ENCODE results near the gene GIGYF2. TPM values are rescaled to one million over a fixed set of nuclear protein-coding genes. Genes with fewer than 3 reads are reported as not detected.

GIGYF2 gene
- total RNA-seq, 2 experiments from 2014 or later = 50.5 to 60.9 TPM

- peaks cover 82% of the 10 kb centered on the region for H3K36me3 ChIP-seq (ENCODE audit: insufficient read depth, low read length)
- no peaks in the 10 kb centered on the region for H3K9me3 ChIP-seq (ENCODE audit: low read length)
- DNase-seq (ENCODE audit: low spot score) = no peak
- POLR2A ChIA-PET = interaction anchor here (0.7 to 1.7 kb wide), 3 partner anchors 19 to 91 kb away, joined by 3 read pairs; no protein-coding TSS in a partner anchor
- CTCF ChIA-PET (ENCODE audit: unreplicated experiment) = no interaction called here
- BruUV-seq (replicated peaks) = no TSS peak
- no peak overlapping the region for H3K4me2 ChIP-seq (ENCODE audit: low read length)
- no peak overlapping the region for H3K27ac ChIP-seq (ENCODE audit: low read depth, low read length, poor library complexity, severe bottlenecking)
- intact Hi-C loops (cut with micrococcal nuclease; ENCODE audit: unreplicated experiment) = no loop called here
- no peaks in the 10 kb centered on the region for H4K20me1 ChIP-seq (ENCODE audit: insufficient read depth, low read length)
- no peak overlapping the region for H2AFZ ChIP-seq (ENCODE audit: low read length)
- no peaks in the 10 kb centered on the region for H3K9me2 ChIP-seq (ENCODE audit: insufficient read depth, low read length)
- no peaks in the 10 kb centered on the region for H3K79me2 ChIP-seq (ENCODE audit: insufficient read depth, low read depth, low read length)
- TF ChIP-seq, protein P1, sequence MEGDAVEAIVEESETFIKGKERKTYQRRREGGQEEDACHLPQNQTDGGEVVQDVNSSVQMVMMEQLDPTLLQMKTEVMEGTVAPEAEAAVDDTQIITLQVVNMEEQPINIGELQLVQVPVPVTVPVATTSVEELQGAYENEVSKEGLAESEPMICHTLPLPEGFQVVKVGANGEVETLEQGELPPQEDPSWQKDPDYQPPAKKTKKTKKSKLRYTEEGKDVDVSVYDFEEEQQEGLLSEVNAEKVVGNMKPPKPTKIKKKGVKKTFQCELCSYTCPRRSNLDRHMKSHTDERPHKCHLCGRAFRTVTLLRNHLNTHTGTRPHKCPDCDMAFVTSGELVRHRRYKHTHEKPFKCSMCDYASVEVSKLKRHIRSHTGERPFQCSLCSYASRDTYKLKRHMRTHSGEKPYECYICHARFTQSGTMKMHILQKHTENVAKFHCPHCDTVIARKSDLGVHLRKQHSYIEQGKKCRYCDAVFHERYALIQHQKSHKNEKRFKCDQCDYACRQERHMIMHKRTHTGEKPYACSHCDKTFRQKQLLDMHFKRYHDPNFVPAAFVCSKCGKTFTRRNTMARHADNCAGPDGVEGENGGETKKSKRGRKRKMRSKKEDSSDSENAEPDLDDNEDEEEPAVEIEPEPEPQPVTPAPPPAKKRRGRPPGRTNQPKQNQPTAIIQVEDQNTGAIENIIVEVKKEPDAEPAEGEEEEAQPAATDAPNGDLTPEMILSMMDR (conservative IDR thresholded peaks at IDR 0.05; ENCODE audit: low read length) = no peak
- no peak for TF ChIP-seq EZH2phosphoT487 (IDR thresholded peaks at IDR 0.05; ENCODE audit: borderline replicate concordance, low read depth, low read length)
- H3K4me3 ChIP-seq (ENCODE audit: low read depth, low read length, poor library complexity, severe bottlenecking) = no peak overlapping the region
- no peaks in the 10 kb centered on the region for H3K4me1 ChIP-seq (ENCODE audit: insufficient read depth, low read length, poor library complexity, severe bottlenecking)
Observed at GRCh38 chr2:232791518-232791917, 94.4 kb downstream of the GIGYF2 start.

GRCh38 chr2:232793271-232793670 lies 96.1 kb downstream of the GIGYF2 start:
- Histone ChIP-seq H3K4me2 (ENCODE audit: low read length) (no peak overlapping the region), H4K20me1 (ENCODE audit: insufficient read depth, low read length) (no peaks in the 10 kb centered on the region), H3K9me2 (ENCODE audit: insufficient read depth, low read length) (no peaks in the 10 kb centered on the region), H3K9me3 (ENCODE audit: low read length) (no peaks in the 10 kb centered on the region), H2AFZ (ENCODE audit: low read length) (no peak overlapping the region), H3K36me3 (ENCODE audit: insufficient read depth, low read length) (peaks cover 88% of the 10 kb centered on the region), H3K27ac (ENCODE audit: low read depth, low read length, poor library complexity, severe bottlenecking) (no peak overlapping the region), H3K79me2 (ENCODE audit: insufficient read depth, low read depth, low read length) (no peaks in the 10 kb centered on the region), H3K4me1 (ENCODE audit: insufficient read depth, low read length, poor library complexity, severe bottlenecking) (no peaks in the 10 kb centered on the region), H3K4me3 (ENCODE audit: low read depth, low read length, poor library complexity, severe bottlenecking) (no peak overlapping the region)
- BruUV-seq (replicated peaks) = no TSS peak
- no peak for DNase-seq (ENCODE audit: low spot score)
- ChIA-PET POLR2A (interaction anchor here (1.1 kb wide), 1 partner anchor 21 kb away, joined by 4 read pairs; no protein-coding TSS in a partner anchor), CTCF (ENCODE audit: unreplicated experiment) (no interaction called here)
- TF ChIP-seq, protein P1 (conservative IDR thresholded peaks at IDR 0.05; ENCODE audit: low read length) = no peak
- no peak for TF ChIP-seq EZH2phosphoT487 (IDR thresholded peaks at IDR 0.05; ENCODE audit: borderline replicate concordance, low read depth, low read length)
- intact Hi-C loops (cut with micrococcal nuclease; ENCODE audit: unreplicated experiment) = no loop called here

DNA sequence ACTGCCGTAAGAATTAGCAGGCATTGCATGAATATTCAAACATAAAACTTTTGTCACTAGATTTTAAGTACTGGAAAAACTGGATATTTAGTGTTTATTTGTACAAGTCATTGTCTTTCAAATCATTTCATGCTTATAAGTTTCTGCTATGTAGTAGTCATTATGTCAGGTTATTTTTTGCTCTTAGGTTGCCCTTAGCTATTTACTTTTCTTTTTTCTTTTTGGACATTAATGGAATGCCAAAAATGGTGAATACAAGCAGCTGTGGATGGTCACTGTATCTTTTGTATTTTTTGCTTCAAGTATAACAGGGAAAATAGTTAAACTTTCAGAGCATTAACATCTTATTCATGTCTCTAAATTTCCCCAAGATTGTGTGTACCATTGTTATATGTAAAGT lies 97.8 kb downstream of the GIGYF2 start:
- H4K20me1 ChIP-seq (ENCODE audit: insufficient read depth, low read length) = no peaks in the 10 kb centered on the region
- TF ChIP-seq, protein P1 (conservative IDR thresholded peaks at IDR 0.05; ENCODE audit: low read length) = no peak
- no peak for DNase-seq (ENCODE audit: low spot score)
- H3K9me2 ChIP-seq (ENCODE audit: insufficient read depth, low read length) = no peaks in the 10 kb centered on the region
- no peak overlapping the region for H3K4me3 ChIP-seq (ENCODE audit: low read depth, low read length, poor library complexity, severe bottlenecking)
- no peak overlapping the region for H3K27ac ChIP-seq (ENCODE audit: low read depth, low read length, poor library complexity, severe bottlenecking)
- no peak overlapping the region for H3K4me2 ChIP-seq (ENCODE audit: low read length)
- ChIA-PET CTCF (ENCODE audit: unreplicated experiment) (no interaction called here), POLR2A (interaction anchor here (0.6 to 1.2 kb wide), 3 partner anchors 11 to 35 kb away, joined by 3 to 5 read pairs (median 3); no protein-coding TSS in a partner anchor)
- no peak overlapping the region for H2AFZ ChIP-seq (ENCODE audit: low read length)
- H3K36me3 ChIP-seq (ENCODE audit: insufficient read depth, low read length) = peaks cover 87% of the 10 kb centered on the region
- no peaks in the 10 kb centered on the region for H3K9me3 ChIP-seq (ENCODE audit: low read length)
- H3K4me1 ChIP-seq (ENCODE audit: insufficient read depth, low read length, poor library complexity, severe bottlenecking) = no peaks in the 10 kb centered on the region
- no peaks in the 10 kb centered on the region for H3K79me2 ChIP-seq (ENCODE audit: insufficient read depth, low read depth, low read length)
- intact Hi-C loops (cut with micrococcal nuclease; ENCODE audit: unreplicated experiment) = no loop called here
- BruUV-seq (replicated peaks) = no TSS peak
